Stimulated activated CD4-positive, alpha-beta T cell treated with anti-CD3 and anti-CD28 coated beads, Interleukin-4, amount 100 ng/mL, for 1 hour (primary cell): Measurements from ENCODE around the gene OR14I1.

Experiments
- DNase-seq: peaks from one replicate; pipeline ENCODE4 v3.0.0-alpha.2; 2020

Gene OR14I1

DNA sequence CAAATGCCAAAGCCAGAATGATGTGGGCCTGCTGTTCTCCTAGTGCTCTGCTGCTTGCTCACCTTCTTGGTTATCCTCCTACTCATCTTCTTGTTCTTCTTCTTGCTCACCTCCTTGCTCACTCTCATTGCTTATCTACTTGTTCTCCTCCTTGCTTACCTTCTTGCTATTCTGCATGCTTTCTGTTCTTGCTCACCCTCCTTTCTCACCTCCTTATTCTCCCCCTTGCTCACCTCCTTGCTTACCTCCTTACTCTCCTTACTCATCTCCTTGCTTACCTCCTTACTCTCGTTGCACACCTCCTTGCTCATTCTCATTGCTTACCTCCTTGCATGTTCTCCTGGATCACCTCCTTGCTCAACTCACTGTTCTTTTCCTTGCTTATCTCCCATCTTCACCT lies at the start of gene OR14I1:
OR14I1 (minus strand) TSS at position 53 of the 400 bp plus-strand sequence.
- no peak for DNase-seq

DNA sequence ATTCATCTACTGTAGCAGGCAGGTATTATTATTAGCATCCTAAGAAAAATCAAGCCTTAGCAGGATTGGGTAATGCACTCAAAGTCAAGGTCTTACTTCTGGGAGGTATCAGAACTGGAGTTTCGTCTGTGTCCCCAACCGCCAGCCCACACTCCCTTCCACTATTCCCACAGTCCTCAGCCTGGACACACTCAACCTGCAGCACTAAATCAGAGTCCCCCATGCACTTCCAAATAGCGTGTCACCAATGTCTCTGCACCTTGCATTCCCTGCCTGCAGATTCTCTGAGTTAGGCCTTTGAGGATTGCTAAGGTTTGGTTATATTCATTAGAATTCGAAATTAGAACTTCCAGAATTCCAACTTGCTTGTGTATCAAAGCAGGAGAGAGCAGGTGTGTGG lies 49.1 kb upstream of the OR14I1 start:
- DNase-seq, result no peak

DNA sequence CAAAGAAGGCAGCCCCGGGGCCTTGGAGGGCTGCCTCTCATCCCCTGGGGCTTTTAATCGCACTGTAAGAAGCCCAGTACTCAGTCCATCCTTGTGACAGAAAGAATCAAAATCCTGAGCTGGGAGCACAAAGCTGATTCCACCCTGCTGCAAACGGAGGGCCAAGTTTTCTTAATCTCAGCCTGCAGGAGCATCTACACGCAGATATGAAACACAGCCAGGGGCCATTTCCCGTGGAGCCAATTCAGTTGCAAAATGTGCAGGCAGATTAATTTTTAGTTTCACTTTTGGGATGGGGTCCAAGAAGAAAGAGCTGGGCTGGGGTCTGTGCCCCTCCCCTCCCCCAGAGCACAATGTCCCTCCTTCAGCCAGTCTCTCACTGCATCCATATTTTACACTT lies 48.6 kb upstream of the OR14I1 start:
- DNase-seq, result no peak

DNA sequence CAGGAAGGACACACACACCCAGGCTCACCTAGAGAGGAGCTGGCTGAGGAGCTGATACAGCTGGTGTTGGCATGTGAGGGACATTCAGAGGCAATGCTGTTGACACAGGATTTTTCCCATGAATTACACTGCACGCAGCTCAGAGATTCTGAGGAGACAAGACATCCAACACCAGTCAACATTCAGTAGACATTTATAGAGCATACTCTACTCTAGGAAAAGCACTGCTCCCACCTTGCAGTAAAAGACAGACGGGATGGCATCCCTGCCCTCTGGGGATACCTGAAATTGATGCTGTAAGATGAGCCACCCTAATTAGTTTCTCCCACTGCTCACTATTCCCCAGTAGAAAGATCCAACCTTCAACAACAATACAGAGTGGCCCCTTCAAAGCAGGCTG lies 47.9 kb upstream of the OR14I1 start:
- DNase-seq, result no peak

DNA sequence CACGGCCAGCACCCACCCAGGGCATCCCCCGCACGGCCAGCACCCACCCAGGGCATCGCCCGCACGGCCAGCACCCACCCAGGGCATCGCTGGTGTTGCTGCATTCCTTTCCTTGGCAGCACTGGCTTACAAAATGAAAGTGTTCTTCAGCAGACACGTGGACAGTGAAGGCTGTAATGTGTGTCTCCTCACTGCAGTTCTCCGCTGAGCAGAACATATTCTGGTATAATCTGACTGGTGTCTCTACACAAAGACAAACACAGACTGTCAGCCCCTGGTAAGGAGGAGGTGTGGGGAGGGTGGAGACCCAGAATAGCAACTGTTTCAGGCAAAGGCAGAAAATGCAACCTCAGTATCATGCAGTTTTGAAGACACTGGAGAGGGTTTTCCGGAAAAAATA lies 45.6 kb upstream of the OR14I1 start:
- DNase-seq, result no peak

DNA sequence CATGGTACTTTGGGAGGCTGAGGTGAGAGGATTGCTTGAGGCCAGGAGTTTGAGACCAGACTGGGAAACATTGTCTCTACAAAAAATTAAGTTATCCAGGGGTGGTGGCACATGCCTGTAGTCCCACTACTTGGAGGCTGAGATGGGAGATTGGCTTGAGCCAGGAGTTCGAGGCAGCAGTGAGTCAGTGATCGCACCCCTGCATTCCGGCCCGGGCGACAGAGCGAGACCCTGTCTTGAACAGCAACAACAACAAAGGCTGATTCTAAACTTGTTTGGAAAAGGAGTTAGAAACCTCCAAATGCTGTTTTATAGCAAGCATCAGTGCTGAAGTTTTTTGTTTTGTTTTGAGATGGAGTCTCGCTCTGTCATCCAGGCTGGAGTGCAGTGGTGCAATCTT lies 38.3 kb upstream of the OR14I1 start:
- no peak for DNase-seq

DNA sequence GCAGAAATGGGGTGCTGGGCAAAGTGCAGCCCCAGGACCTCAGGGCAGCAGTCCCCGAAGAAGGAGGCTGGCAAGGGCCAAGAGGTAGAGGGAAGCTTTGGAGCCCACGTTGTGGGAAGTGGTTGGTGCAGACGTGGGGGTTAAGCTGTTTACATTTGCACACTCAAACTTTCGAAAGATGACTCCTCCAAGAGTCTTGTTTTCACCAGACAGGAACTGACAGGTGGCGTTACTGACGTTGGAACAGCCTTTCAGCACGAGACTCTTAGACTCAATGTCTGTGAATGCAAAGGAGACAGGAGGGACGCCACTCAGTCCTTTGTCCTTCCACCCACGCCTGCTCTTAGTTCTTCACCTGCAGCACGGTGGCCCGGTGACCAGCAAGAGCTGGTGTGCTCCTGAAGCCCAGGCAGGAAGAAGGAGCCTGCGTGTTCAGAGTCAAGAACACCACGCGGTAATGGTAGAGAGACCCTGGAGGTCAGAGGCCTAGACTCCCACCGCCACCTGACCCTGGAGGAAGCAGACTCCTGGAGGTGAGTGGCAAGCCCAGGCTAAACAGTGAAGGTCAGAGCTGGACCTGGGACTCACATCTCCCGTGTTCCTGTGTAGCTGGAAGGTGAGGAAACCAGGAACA lies 37.1 kb upstream of the OR14I1 start:
- no peak for DNase-seq

DNA sequence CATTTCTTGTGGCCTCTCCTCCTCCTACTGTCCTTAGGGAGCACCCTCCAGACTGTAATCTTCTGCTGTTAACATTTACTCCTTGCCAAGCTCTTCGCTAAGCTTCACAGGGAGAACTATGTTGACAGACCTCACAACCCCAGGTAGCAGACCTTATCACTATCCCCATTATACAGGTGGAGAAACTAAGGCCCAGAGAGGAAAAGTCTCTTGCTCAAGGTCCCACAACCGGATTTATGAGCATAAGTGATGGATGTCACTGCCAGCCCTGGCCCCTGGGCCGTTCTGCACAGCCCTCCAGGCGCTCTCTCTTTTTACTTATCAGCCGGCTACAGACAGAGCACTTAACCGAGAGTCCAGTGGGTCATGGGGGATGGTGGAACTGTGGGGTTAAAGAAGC lies 34.9 kb upstream of the OR14I1 start:
- DNase-seq, result no peak

DNA sequence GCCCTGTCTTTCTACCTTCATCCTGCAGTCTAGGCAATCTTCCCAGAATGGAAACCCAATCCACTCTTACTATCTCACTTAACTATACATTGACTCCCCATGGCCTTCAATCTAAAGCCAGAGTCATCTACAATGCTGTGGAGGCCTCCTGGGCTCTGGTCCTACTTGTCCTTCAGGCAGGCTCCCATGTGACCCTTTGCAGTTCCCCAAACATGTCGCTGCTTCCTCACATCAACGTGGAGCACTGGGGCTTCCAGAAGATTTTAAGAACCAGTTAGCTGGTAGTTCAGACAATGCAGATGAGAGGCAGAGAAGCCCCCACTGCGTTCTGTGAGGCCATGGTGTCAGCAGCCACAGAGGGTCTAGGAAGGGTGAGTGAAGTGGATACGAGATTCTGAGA lies 34.4 kb upstream of the OR14I1 start:
- DNase-seq, result no peak

DNA sequence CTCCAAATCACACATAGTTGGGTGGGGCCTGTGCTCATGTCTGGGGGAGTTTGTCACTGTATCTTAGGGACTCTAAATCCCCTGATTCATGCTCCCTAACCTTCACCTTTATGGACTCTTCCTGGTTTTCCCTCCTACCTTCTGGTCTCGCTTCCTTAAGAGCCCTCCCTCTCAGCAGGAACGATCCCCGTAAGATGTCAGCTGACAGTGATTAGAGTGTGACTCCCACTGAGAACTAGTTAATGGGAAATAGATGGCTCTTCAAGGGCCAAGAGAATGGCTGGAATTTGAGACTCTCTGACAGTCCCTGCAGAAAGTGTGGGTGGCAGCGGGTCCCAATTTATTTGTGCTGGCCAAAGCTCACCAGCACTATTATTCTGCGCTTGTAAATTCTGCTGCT lies 31.0 kb upstream of the OR14I1 start:
- no peak for DNase-seq

DNA sequence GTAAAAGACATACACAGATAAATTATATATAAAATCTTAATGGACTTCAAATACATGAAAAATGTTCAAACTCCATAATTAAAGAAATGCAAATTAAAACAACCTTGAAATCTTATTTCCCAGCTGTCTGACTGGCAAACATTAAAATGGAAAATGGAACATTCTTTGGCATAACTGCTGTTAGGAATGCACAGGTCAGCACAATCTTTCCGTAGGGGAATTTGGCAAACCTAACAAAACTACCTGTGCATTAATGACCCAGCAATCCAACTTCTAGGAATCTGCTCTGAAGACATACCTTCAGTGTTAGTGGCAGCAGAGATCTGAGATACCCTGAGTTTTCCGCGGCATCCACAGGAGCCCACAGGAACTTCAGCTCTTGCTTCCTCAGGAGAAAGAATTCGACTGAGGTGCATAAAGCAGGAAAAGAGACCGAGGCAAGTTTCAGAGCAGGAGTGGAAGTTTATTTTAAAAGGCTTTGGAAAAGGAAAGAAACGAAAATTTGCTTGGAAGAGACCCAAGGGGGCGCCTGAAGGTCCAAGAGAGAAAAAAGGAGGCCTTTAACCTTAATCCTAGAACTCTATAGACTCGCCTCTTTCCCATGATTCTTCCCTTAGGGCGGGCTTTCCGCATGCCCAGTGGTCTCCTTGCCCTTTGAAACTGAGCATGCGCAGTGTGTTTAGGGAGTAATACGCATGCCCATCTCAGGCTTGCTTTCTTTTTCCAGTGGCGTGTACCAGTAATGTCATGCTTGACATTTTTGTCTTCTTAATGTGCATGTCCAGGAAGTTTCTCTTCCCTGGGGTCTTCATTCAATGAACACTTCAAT lies 28.2 kb upstream of the OR14I1 start:
- no peak for DNase-seq

DNA sequence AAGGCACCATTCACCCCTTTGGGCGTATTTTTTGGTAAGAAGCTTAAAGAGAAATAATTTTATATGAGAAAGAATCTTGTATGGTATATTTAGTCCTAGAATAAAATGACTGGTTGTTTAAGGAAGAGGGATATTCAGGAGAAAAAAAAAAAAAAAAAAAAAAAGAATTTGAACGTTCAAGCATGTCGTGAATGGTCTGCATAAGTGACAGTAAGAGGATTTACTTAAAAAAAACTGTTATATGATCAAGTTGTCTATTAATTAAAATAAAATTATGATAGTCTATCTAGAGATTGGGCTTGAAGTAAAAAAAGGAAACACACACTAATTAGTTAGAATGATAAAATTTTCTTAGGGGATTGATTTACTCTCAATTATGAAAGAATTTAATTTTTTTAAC lies 11.7 kb upstream of the OR14I1 start:
- DNase-seq, result no peak

DNA sequence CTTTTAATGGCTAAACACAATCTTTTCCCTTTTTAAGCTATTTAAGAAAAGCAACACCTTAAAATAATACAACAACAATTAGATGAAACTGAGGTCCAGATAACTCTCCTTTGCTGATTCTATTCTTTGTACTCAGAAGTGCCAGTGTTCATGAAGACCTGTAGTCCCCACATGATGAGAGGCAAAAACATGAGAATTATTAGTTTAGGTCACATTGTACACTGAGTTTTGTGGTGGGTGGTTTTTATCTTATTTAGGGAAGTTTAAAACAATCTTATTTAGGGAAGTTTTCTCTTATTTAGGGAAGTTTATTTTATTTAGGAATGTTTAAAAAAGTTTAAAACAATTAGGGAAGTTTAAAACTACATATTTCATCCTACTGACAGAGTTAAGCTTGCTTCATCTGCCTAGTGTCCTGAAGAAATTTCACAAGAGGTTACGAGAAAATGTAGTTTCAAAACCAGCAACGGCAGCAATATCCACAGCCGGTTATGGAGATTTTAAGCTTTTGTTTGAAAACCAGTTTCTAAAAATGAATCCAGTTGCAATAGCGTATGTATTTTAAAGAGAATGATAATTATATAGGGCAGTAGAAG lies 7.8 kb upstream of the OR14I1 start:
- no peak for DNase-seq

DNA sequence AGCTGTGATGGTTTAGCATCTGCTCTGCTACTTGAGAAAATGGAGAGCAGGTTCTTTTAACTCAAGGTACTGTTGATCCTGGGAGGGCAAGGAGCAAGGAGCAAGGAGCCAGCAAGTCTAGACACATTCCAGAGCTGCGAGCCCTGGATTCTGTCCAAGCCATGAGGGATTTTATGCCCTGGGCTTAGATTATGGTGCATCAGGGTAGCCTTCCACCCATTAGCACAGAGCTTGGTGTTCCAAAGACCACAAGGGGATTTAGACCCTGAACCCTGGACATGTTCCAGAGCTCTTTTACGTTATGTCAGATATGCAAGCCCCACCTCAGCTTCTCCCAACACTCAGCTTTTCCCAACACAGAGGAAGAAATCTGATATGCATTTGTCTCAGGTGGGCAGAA lies 2.0 kb upstream of the OR14I1 start:
- DNase-seq, result no peak

DNA sequence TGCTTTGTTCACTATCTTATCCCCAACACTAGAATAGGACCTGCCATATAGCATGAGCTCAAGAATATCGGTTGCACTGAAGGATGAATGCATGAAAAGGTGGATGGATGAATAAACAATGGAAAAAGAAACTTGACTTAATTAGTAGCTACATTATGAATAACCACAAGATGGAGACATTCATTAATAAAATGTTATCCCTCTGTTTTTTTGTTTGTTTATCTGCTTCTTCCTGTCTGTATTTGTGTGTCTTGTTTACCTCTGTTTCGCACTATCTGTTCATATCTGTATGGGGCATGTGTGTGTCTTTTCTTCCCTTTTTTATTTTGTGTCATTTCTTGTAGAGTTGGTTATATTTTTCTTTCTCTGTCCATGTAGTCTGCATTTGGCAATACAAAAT lies 1.1 kb upstream of the OR14I1 start:
- DNase-seq, result no peak

DNA sequence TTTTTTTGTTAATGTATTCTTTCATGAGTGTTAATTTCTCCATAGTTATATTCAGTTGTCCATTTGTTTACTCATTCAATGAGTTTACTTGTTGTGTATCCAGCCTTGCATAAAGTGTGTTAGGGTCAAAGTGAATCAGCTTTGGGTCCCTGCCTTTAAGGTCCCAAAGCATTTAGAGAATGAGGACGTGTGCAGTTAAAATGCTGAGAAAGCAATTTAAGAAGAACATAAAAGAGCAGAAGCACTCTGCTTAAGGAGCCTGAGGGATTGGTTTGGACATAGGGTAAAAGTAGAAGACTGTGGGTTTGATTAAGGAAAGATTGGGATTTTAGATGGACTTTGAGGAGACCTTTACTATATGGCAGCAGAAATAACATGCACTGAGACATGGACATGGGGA lies 3.5 kb downstream of the OR14I1 start:
- DNase-seq, result no peak

DNA sequence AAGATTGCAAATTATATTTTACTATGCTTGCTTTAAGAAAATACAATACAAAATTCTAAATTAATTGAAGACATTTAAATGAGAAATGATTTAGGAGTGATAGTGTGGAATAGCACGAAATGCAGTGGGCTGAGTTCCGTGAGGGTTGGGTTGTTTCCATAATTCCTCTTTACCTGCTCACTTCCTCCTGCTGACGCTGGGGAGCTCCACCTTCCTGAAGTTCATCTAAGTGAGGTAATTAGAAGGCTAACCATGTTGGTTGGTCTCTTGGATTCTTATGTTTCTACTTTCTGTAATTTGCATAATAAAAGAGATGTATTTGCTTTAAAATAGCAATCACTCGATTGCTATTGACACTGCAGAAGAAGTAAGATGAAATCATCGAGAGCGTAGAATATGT lies 4.7 kb downstream of the OR14I1 start:
- DNase-seq, result no peak

DNA sequence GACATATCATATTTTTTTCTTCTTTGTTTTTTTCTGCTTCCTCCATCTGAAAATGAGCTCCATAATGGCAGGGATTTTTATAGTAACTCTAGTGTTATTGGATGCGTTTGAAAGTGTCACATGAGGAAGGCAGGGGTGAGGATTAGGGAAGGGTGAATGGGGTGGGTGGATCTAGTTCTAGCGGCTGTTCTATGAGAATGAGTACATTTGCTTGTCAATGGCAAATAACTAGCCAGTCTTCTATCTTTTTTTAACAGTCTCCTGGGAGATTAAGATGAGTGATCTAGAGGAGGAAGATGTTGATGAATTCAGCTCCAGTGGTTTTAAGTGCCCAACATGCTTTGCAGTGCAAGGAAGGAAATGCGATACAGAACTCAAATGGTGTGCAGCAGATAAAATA lies 5.8 kb downstream of the OR14I1 start:
- DNase-seq, result no peak

DNA sequence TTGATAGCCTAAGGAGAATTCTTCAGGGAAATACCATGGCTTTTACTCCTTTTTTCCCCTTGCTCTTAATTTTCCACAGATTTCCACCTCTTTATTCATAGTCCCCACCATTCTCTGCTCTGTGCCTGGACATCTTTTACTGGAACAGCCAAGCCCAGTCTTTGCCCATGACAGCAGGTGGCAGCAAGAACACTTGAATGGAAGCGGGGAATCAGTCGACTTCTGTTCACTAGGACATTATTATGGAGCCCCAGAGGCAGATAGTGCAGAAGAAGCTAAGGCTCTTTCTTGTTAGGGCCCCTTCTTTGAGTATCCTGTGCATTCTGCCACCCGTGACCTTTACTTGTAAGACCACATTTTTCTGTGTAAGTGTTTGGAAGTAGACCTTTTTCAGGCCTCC lies 6.3 kb downstream of the OR14I1 start:
- DNase-seq, result no peak

DNA sequence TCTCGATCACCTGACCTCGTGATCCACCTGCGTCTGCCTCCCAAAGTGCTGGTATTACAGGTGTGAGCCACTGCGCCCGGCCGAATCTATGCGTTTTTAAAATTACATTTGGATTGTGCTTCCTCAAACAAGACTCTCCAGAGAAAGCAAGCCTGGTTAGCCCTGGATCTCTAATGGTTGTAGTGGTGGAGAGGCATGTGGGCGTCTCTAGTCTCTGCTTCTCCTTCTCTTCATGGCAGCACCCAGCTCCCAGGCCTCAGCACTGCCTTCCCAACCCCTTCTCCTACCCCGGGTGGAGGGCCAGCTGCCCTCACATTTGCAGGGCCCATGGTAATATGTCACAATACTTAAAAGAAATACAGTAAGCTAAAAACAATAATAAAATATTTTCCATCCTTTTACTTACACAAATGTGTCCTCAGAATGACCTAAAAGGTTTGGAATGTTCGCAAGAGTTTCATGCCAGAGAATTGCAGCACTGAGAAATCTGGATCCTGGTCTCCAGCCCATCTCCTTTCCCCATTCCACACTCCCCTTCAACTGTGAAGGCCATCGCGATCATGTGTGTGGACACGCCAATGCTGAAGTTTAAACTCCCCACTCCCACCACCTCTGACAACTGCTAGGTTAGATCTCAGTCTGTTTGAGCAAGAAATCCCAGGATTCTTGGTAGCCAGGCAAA lies 7.0 kb downstream of the OR14I1 start:
- DNase-seq, result no peak

DNA sequence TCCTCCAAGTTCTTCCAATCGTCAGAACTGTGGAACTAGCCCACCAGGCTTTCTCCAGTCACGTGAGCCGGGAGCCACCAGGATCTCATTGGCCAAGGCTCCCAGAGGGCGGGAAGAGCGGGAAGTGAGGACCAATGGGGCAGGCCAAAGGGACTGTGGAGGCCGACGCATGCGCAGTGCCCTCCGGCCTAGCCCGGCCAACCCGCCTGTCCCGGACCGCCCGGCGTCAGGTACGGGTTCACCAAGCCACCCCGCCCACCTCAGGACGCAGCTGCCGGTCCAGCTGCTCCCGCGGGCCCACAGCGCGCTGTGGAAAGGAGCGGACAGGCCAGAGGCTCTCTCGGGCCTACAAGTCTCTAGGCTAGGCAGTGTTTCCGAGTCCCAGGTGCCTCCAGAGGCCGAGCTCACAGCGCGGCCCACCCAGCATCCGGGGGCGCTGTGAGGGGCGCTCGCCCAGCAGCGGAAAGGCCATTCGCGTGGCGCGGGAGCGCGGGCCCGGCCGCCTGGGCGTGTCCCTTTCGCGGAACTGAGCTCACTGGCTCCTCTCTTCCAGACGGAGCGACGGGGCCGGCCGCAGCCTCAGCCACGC lies 10.9 kb downstream of the OR14I1 start:
- DNase-seq, result no peak

DNA sequence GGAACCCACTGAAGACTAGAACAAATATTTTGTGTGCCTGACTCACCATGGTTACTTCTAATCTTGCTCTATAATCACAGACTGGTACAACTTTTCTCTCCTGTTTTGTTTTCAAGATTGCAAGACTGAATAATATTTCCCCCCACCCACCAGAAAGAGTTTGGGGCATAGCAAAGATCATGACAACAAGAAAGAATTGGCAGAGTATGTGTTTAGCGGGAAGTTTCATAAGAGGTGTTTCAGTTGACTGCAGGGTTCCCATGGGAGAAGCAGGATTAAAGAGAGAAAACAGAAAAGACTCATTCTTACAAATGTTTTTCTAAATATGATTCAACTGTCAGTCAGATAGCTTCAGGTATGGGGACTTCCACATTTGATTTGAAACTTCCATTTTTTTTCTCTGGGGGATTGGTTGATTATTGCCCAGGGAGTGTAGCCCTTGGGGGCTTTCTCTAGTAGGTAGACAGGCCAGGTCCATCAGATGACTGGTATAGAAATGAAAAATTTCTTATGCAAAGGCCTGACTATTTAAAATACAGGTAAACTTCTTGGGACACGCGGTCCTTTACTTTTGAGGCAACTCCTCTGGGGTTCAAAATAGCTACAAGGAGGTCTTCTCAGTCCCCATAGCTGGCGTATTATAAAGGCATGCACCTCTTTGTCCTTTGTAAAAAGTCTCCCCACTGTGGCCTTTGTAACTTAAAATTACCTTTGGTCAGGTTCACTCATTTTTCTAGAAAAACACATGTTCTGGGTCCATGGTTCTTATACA lies 13.9 kb downstream of the OR14I1 start:
- no peak for DNase-seq

DNA sequence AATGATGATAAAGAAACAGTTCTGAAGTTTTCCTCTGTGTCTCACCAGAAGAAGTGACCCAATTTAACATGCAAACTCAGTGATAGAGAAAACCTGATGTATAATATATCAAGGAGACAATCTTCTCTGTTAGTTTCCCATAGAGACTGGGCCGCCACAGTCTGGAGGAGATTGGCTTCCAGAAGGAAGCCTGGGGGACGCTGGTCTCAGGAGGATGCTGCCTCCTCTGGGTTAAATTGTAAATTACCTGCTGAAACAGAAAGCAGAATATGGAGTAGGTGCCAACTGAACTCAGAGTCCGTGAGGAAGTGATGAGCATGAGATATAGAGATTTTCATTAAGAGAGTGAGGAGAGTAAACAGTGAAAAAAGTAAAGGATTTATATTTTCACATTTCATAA lies 15.8 kb downstream of the OR14I1 start:
- DNase-seq, result no peak
